Smooth muscle cell (in vitro differentiated cells): Measurements from ENCODE around the gene ATP1A2. TPM values are rescaled to one million over a fixed set of nuclear protein-coding genes. Genes with fewer than 3 reads are reported as not detected.

ENCODE experiments used
- DNase-seq: peaks from one replicate; lab custom pipeline; 2025; ENCODE audit not compliant: unreplicated experiment; lab: John Stamatoyannopoulos, UW
- H2AFZ ChIP-seq: fragments of 200-600 bp; sonication (generic); 2 replicates; pipeline ENCODE4 v1.6.0; 2016; ENCODE audit warnings: antibody characterized with exemption, low read depth, mild to moderate bottlenecking
- H3F3A ChIP-seq: fragments of 200-600 bp; sonication (generic); 2 replicates; pipeline ENCODE4 v1.6.0; 2017; ENCODE audit warnings: antibody characterized with exemption, low read depth
- H3K27ac ChIP-seq: fragments of 200-600 bp; sonication (generic); 2 replicates; pipeline ENCODE4 v1.5.1; 2016; ENCODE audit warnings: low read depth, mild to moderate bottlenecking
- H3K27me3 ChIP-seq: fragments of 200-600 bp; sonication (generic); 2 replicates; pipeline ENCODE4 v1.6.1; 2016; ENCODE audit warnings: low read depth, mild to moderate bottlenecking
- H3K36me3 ChIP-seq: fragments of 200-600 bp; sonication (generic); 2 replicates; pipeline ENCODE4 v1.5.1; 2016; ENCODE audit warnings: low read depth
- H3K4me1 ChIP-seq: fragments of 200-600 bp; sonication (generic); 2 replicates; pipeline ENCODE4 v1.5.1; 2016; ENCODE audit warnings: low read depth
- H3K4me2 ChIP-seq: fragments of 200-600 bp; sonication (generic); 2 replicates; pipeline ENCODE4 v1.6.0; 2016; ENCODE audit warnings: mild to moderate bottlenecking
- H3K4me3 ChIP-seq: fragments of 200-600 bp; sonication (generic); 2 replicates; pipeline ENCODE4 v1.5.1; 2016; ENCODE audit warnings: mild to moderate bottlenecking
- H3K79me2 ChIP-seq: fragments of 200-600 bp; sonication (generic); 2 replicates; pipeline ENCODE4 v1.6.0; 2016; ENCODE audit warnings: low read depth, mild to moderate bottlenecking
- H3K9ac ChIP-seq: fragments of 200-600 bp; sonication (generic); 2 replicates; pipeline ENCODE4 v1.6.0; 2016; ENCODE audit warnings: low read depth
- H3K9me3 ChIP-seq: fragments of 200-600 bp; sonication (generic); replicated peaks from 2 replicates; pipeline ENCODE4 v1.5.1; 2016; ENCODE audit warnings: low read depth
- H4K20me1 ChIP-seq: fragments of 200-600 bp; sonication (generic); 2 replicates; pipeline ENCODE4 v1.6.0; 2016; ENCODE audit warnings: low read depth
- WGBS: methylation state at CpG from one replicate; pipeline ENCODE4 v1.1.7; 2016; ENCODE audit warnings: low lambda C conversion rate; 5-methylcytosine and 5-hydroxymethylcytosine counted together
- polyA plus RNA-seq: library from polyadenylated mRNA; unstranded; fragments of >200 nt; fragmentation: Nextera tagmentation; extraction: Ambion mirVana; gene quantifications from 2 replicates; pipeline ENCODE4 v1.2.1, GENCODE V29; 2016
- total RNA-seq: library from RNA; depleted of rRNA; stranded (reverse); fragments of >200 nt; gene quantifications from 2 replicates; pipeline ENCODE4 v1.2.3, GENCODE V29; 2014
- TF ChIP-seq, protein P1 (sequence below): fragments of 200-600 bp; sonication (generic); IDR thresholded peaks from 2 replicates; pipeline ENCODE4 v1.5.1; 2017; ENCODE audit warnings: borderline replicate concordance, mild to moderate bottlenecking, antibody characterized with exemption; ENCODE audit not compliant: insufficient read depth, poor library complexity, severe bottlenecking

ATP1A2 gene
- total and polyA plus RNA-seq, 2 experiments from 2014 or later: not detected

DNA sequence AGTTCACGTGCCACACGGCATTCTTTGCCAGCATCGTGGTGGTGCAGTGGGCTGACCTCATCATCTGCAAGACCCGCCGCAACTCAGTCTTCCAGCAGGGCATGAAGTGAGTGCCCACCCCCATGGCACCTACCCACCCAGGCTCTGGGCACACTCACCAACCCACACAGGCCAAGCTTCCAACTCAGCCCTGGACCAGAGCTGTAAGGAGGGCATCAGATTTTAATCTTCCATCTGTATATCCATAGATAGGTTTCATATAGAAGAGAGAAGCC is 21.3 kb downstream of the ATP1A2 start:
- H3K4me3 ChIP-seq: no peak overlapping the region
- no peaks in the 10 kb centered on the region for H3K36me3 ChIP-seq
- H3K4me2 ChIP-seq: no peak overlapping the region
- WGBS: 98% methylated on average over 5 of the region's 5 CpGs
- DNase-seq: no peak
- no peaks in the 10 kb centered on the region for H3K27me3 ChIP-seq
- TF ChIP-seq, protein P1, sequence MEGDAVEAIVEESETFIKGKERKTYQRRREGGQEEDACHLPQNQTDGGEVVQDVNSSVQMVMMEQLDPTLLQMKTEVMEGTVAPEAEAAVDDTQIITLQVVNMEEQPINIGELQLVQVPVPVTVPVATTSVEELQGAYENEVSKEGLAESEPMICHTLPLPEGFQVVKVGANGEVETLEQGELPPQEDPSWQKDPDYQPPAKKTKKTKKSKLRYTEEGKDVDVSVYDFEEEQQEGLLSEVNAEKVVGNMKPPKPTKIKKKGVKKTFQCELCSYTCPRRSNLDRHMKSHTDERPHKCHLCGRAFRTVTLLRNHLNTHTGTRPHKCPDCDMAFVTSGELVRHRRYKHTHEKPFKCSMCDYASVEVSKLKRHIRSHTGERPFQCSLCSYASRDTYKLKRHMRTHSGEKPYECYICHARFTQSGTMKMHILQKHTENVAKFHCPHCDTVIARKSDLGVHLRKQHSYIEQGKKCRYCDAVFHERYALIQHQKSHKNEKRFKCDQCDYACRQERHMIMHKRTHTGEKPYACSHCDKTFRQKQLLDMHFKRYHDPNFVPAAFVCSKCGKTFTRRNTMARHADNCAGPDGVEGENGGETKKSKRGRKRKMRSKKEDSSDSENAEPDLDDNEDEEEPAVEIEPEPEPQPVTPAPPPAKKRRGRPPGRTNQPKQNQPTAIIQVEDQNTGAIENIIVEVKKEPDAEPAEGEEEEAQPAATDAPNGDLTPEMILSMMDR: no peak
- no peak overlapping the region for H2AFZ ChIP-seq
- H3K9me3 ChIP-seq: no peaks in the 10 kb centered on the region
- H3F3A ChIP-seq: no peaks in the 10 kb centered on the region
- H3K79me2 ChIP-seq: no peaks in the 10 kb centered on the region
- H3K4me1 ChIP-seq: no peaks in the 10 kb centered on the region
- H3K9ac ChIP-seq: no peak overlapping the region
- H4K20me1 ChIP-seq: no peaks in the 10 kb centered on the region
- H3K27ac ChIP-seq: no peak overlapping the region

DNA sequence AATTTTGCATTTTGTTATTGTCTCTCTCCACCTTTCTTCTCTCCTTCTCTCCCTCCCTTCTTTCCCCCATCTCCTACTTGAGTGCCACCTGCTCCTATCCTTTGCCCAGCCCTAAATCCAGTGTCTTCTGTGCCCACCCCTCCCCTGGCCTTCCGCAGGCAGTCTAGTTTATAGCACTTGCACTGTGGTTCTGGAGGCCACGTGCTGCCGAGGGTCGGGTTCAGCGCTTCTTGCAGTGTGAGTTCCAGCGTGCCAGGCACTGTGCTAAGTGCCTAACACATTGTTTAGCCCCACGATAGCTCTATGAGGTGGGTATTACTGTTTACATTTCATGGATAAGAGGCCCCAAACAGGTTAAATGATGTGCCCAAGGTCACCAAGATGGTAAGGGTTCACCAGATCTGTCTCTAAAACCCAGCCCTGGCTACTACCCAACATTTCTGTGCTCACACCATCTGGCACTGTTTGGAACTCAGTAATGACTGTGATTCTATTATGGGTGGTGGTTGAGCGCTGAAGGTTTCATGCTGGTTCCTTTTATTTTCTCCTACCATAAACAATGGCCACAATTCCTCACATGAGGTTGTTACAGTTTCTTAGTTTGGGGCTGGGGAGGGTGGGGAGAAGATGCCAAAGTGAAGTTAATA is 21.8 kb downstream of the ATP1A2 start:
- 84% methylated on average over 8 of the region's 8 CpGs for WGBS
- DNase-seq: no peak
- Histone ChIP-seq H3K4me3 (no peak overlapping the region), H3K9me3 (no peaks in the 10 kb centered on the region), H4K20me1 (no peaks in the 10 kb centered on the region), H3K36me3 (no peaks in the 10 kb centered on the region), H3K27ac (no peak overlapping the region), H3K79me2 (no peaks in the 10 kb centered on the region), H3K4me2 (no peak overlapping the region), H2AFZ (no peak overlapping the region), H3K9ac (no peak overlapping the region), H3K4me1 (no peaks in the 10 kb centered on the region), H3F3A (no peaks in the 10 kb centered on the region), H3K27me3 (no peaks in the 10 kb centered on the region)
- TF ChIP-seq, protein P1: no peak

GRCh38 chr1:160139840-160140239 is 24.3 kb downstream of the ATP1A2 start:
- Histone ChIP-seq H3K4me1 (no peaks in the 10 kb centered on the region), H3K9me3 (no peaks in the 10 kb centered on the region), H3F3A (no peaks in the 10 kb centered on the region), H4K20me1 (no peaks in the 10 kb centered on the region), H3K9ac (no peak overlapping the region), H3K79me2 (no peaks in the 10 kb centered on the region), H2AFZ (no peak overlapping the region), H3K36me3 (no peaks in the 10 kb centered on the region), H3K4me2 (no peak overlapping the region), H3K4me3 (no peak overlapping the region), H3K27me3 (no peaks in the 10 kb centered on the region), H3K27ac (no peak overlapping the region)
- TF ChIP-seq, protein P1: no peak
- no peak for DNase-seq
- WGBS: 92% methylated on average over 8 of the region's 8 CpGs

DNA sequence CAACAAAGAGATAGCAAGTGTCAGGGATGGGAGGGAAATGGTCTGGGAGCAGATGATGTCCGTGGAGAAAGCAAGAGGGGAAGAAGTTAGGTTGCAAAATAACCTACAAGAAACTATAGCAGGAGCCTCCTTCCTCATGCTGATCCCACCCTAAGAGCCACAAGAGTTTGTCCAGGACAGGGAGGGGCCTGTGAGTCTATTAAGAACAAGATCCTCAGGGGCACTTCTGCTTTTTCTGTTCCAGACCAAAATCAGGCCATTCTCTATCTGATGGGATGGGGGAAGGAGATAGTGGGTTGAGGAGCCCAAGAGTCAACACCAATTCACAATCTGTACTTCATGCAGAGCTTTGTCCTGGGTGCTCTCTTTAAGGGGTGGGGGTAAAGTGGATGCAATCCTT is 28.1 kb downstream of the ATP1A2 start:
- WGBS: 59% methylated on average over 1 of the region's 1 CpG
- Histone ChIP-seq H3K9me3 (no peaks in the 10 kb centered on the region), H3K79me2 (no peaks in the 10 kb centered on the region), H3K36me3 (no peaks in the 10 kb centered on the region), H3F3A (no peaks in the 10 kb centered on the region), H3K4me2 (no peak overlapping the region), H3K27ac (no peak overlapping the region), H3K27me3 (no peaks in the 10 kb centered on the region), H3K4me3 (no peak overlapping the region), H3K4me1 (no peaks in the 10 kb centered on the region), H4K20me1 (no peaks in the 10 kb centered on the region), H2AFZ (no peak overlapping the region), H3K9ac (no peak overlapping the region)
- TF ChIP-seq, protein P1: no peak
- no peak for DNase-seq
